HG02623 (cell line): ENCODE measurements around the gene TUBD1.
"Not testable (repeated sequence)": the region's sequence is repeated elsewhere in the genome, so short reads cannot be mapped to it uniquely, and the experiment has no call there.

Experiments used
- ATAC-seq: cut with Tn5 transposase; IDR thresholded peaks from one replicate; pipeline ENCODE4 v1.9.1; 2021; ENCODE audit warnings: moderate library complexity; ENCODE audit not compliant: unreplicated experiment

TUBD1 gene

DNA sequence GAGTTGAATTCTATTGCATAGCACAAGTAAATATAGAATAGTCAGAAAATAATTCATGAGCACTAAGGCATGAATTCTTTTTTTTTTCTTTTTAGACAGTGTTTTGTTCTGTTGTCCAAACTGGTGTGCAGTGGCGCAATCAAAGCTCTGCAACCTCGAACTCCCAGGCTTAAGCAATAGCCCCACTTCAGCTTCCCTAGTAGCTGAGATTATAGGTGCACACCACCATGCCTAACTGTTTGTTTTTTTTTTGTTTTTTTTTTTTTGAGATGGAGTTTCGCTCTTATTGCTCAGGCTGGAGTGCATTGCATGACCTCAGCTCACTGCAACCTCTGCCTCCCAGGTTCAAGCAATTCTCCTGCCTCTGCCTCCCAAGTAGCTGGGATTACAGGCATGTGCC is 16.6 kb downstream of the TUBD1 start:
- no peak for ATAC-seq

DNA sequence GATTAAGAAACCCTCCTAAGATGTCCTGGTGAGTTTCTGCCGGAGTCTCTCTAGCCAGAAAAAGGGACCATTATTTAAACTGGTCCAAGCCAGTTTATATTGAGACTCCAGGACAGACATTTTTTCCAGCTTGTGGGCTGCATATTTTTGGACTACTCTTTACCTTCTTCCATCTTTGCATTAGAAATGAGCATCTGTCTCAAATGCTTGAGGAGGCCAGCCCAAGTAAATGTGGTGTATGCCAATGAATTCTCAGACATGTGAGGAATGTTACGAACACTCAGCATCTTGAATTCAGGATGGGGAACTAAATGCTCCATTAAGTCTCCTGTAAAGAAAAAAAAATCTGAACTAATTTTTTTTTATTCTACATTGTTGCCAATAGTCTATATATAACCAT is 18.4 kb downstream of the TUBD1 start:
- ATAC-seq = no peak

DNA sequence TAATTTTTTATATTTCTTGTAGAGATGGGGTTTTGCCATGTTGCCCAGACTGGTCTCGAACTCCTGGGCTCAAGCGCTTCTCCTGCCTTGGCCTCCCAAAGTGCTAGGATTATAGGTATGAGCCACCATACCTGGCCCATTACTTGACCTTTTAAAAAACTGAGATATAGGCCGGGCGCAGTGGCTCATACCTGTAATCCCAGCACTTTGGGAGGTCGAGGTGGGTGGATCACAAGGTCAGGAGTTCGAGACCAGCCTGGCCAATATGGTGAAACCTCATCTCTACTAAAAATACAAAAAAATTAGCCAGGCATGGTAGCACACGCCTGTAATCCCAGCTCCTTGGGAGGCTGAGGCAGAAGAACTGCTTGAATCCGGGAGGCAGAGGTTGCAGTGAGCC is 19.3 kb downstream of the TUBD1 start:
- ATAC-seq = not testable (repeated sequence)

DNA sequence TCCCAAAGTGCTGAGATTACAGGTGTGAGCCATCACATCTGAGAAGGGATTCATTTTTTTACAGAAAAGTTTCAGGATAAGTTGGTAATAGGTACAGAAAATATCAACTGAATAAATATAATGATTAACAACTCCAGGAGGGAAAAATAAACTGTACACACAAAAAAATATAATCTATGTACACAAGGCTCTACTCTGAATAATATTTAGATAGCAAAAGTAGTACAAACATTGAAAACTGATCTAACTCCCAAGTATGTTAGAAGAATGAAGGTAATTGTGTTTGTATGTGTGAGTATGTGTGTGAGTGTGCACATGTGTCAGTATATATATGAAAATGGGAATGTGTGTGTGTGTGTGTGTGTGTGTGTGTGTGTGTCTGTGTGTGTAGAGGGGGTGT is 20.4 kb downstream of the TUBD1 start:
- ATAC-seq = no peak

DNA sequence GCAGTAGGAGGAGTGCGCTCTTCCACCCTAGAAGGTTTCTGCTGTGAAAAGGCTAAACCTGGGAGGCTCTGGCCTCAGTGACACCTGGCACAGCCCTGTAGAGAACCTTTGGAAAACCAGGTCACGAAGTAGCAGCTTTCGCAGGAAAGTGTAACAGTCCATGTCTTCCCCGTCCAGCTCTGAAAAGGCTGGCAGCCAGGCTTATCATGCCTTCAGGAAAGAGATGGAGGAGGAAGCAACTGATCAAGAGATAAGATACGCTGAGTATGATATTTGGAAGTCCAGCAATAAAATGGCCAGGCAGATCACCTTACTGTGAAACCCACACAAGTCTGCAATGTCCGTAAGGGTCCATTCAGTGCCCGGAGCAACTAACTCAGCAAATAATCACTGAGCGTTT is 22.3 kb downstream of the TUBD1 start:
- no peak for ATAC-seq

DNA sequence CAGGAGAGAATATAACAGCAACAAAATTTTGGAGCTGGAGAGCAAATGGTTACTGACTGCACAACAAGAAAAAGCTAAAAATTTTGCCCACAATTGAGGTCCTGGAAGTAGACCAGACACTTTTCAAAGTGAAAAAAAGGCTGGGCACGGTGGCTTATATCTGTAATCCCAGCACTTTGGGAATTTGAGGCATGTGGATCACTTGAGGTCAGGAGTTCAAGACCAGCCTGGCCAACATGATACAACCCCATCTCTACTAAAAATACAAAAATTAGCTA is 22.9 kb downstream of the TUBD1 start:
- ATAC-seq = no peak

DNA sequence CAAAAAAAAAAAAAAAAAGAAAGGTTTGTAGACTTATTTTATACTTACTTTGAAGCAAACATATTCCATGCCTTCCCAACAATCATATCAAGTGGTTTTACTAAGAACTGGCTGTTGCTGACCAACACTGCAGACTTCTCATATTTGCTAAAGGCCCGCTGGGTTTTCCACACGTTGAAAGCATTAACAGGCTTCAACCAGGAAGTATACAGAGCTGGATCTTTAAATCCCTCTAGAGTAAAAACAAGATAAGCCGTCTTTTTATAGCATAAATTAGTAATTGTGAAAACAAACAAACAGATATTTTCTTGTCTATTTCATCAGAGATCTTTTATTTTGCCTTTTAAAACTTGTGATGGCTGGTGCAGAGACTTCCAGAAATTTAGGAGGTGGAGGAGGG is 29.1 kb downstream of the TUBD1 start:
- ATAC-seq = no peak

DNA sequence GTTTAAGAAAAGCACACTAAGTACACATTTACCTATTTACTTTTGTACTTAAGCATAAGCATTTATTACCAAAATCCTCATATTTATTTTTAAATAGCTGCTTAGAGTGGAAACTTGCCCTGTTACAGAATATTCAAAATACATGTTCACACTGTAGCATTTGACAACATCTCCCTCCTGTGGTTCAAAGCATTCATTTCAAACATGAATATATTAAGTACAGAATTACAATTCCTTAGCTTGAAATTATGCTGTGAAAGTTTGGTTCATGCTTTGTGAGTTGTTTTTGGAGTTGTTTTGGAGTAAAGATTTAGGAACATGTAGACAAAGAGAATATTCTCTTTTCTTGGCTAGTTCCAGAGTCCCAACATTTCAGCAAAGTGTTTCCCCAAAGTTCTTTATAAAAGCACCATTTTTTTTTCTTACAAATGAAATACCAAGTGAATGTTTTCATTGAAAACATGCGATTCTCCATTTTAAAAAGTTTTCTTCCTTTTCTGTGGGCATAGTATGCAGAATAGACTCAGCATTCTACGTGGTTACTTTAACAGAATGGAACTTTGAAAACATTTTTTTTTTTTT is 33.2 kb downstream of the TUBD1 start:
- no peak for ATAC-seq

DNA sequence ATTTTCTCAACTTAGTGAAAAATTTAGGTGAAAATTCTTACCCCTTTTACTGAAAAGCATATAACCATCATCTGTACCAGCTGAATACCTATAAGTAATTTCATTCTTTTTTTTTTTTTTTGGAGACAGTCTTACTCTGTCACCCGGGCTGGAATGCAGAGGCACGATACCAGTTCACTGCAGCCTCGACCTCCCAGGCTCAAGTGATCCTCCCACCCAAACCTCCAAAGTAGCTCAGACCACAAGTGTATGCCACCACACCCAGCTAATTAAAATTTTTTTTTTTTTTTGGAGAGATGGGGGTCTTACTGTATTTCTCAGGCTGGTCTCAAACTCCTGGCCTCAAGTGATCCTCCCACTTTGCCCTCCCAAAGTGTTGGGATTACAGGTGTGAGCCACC is 33.8 kb downstream of the TUBD1 start:
- no peak for ATAC-seq

DNA sequence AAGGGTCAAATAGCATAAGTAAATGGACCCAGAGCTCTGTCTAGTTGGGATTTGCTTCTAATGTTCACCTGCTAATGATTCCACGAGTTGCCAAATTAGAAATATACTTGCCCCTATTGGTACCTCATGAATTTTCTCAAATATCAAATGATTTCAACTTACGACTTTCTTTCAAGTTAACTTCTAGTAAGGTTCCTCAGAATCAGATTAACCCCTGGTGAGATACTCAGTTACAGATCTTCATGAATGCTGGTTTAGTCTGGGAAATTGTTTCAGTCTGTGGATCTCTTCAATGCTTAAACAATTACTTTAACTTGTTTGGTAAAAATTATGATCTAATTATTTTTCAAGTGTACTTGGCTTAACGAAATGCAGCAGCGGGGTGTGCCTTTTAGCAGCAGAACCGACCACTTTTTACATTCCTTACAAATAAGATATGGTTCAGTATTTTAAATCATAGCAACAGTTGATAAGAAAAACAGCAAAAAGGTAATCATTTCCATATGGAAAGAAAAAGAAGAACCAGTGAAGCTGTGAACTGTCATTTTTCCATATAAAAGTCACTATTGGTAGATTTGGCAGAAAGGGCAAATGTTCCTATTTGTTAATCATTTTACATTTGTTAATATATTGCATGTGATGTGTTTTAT is 34.5 kb downstream of the TUBD1 start:
- no peak for ATAC-seq

DNA sequence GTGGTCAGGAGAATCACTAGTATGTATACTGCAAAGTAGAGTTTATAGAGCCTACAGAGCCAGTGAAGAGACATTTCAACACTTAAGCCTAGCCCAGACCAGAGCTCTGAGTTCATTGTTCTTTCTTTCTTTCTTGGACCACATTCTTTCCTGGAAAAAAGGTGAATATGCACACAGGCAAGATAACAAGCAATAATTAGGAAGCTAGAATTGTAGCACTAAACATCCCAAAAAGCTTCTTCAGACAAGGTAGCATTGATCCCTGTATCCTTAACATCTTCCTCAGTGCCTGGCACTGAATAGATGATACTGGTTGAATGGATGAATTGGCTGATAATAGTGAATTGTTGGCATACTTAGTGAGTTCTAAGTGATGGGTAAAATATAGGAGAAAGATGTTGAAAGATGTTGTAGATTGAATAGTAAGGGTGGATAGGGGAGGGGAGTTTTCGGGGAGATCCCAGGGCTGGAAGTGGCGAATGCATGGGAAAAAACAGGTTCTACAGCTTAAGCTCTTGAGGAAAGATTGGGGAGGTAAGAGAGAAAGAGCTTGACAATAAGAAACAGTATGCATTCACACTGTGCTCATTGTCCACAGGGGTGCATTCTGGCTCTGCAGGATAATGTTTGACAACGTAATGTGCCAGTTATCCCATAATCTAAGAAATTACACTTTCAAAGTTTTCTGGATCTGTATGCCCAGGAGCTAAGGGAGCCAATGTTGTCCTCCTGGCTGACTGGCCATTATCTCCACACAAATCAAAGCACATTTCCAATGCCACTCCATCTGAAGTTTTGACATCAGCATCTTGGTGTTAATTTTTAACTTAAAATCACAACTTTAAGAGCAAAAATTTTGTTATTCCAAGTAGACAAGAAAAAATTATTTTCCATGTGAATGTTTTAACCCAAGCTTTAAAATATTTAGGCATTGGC is 35.6 kb downstream of the TUBD1 start:
- no peak for ATAC-seq

DNA sequence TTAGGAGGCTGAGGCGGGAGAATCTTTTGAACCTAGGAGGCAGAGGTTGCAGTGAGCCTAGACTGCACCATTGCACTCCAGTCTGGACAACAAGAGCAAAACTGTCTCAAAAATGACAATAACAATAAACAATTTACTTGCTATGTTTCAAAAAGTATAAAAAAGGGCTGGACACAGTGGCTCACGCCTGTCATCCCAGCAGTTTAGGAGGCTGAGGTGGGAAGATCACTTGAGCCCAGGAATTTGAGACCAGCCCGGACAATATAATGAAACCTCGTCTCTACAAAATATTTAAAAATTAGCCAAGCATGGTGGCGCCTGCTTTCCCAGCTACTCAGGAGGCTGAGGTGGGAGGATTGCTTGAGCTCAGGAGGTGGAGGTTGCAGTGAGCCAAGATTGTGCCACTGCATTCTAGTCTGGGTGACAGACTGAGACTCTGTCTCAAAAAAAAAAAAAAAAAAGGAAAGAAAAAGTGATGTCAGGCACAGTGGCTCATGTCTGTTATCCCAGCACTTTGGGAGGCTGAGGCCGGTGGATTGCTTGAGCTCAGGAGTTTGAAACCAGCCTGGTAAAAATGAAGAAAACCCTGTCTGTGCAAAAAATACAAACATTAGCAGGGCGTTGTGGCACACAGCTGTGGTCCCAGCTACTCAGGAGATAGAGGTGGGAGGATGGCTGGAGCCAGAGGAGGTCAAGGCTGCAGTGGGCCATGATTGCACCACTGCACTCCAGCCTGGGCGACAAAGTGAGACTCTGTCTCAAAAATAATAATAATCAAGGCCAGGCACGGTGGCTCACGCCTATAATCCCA is 38.6 kb downstream of the TUBD1 start:
- ATAC-seq = not testable (repeated sequence)

DNA sequence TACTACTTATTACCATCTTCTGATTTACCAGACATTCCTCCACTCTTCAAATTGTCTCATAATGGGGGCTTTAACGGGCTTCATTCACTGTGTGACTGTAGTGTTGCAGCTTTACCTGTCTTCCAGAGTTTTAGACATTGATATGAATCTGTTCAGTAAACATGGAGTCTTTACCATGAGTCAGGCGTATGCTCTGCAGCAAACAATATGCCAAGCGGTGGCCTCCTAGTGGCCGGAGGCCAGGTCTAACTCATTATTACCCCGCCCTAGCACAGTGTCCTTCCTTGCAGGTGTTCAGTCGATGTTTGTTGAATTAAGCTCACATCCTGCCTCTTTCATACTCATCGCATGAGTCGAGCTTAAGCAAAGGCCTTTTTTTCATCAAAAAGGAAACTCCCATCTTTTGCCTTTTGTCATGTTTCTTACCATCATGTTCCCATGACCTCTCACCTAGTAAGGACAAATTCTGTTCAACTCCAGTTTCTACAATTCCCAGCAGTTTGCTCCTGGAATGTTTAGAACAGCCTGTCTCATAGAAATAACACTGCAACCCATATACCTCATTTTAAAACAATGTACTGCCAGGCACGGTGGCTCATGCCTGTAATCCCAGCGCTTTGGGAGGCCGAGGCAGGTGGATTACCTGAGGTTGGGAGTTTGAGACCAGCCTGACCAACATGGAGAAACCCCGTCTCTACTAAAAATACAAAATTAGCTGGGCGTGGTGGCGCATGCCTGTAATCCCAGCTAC is 39.4 kb downstream of the TUBD1 start:
- ATAC-seq = no peak

DNA sequence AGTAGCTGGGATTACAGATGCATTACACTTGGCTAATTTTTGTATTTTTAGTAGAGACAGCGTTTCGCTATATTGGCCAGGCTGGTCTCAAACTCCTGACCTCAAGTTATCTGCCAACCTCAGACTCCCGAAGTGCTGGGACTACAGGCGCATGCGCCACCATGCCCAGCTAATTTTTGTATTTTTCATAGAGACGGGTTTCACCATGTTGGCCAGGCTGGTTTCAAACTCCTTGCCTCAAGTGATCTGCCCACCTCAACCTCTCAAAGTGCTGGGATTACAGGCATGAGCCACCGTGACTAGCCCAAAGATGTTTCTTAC is 39.9 kb downstream of the TUBD1 start:
- ATAC-seq = not testable (repeated sequence)

DNA sequence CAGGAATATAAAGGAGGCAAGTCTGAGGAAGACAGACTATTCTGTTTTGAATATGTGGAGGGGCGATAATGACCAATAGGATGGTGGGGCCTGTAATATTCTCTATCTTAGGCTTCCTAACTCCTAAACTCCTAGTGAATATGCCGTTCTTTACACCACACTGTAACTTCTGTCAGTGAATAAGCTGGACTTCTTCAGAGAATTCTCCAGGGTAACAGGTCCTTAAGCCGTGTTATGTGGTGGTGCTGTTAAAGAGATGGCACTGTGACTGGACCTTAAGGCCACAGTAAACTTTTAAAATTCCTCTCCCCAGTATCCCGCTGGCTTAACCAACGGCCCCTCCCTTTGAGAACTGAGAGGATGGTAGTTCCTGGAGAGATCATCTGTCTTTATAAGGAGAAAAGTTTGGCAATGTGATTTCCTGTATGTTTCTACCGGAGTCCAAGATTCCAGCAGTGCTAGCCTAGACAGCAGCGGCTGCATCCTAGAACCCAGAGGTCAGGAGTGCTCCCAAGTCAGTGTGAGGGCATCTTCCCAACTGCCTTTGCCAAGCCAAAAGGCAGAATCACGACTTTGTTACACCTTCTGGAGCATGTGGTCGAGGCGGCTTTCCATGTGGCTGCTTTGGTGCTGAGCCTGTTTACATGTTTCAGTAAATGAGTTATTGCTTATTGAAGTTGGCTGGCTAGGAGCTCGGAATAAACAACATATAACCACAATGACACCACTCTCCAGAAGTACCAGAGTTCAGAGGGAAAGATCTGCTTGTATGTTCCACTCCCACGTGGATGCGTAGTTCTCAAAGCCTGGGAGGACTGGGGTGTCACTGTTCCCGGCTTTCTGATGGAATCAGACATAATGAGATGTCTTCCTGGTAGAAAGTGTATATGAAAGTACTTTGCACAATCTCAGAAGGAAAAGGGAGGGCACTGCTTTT is 41.0 kb downstream of the TUBD1 start:
- no peak for ATAC-seq

DNA sequence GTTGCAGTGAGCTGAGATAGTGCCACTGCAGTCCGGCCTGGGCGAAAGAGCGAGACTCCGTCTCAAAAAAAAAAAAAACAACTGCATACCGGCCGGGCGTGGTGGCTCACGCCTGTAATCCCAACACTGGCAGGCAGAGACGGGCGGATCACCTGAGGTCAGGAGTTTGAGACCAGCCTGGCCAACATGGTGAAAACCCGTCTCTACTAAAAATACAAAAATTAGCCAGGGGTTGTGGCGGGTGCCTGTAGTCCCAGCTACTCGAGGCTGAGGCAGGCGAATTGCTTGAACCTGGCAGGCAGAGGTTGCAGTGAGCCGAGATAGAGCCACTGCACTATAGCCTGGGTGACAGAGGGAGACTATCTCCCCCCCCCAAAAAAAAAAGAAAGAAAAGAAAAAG is 42.4 kb downstream of the TUBD1 start:
- not testable (repeated sequence) for ATAC-seq

DNA sequence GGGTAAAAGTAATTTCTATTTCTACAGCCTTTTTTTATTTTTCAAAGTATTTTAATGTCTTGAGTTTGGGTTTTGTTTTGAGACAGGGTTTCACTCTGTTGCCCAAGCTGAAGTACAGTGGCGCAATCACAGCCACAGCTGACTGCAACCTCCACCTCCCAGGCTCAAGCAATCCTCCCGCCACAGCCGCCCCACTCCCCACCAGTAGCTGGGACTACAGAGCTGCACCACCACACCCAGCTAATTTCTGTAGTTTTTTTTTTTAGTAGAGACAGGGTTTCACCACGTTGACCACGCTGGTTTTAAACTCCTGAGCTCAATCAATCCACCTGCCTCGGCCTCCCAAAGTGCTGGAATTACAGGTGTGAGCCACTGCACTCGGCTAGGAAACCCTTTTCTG is 44.0 kb downstream of the TUBD1 start:
- ATAC-seq = peak; percentile 45

DNA sequence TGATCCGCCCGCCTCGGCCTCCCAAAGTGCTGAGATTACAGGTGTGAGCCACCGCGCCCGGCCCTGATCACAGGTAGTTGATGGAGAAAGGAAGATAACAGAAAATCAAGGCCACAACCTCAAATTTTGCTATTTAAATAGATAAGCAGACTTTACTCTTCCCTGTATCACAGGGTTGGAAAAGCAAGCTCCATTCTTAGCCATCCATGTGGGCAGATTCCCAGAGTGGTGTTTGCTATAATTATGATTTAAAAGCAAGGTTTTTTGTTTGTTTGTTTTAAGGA is 44.4 kb downstream of the TUBD1 start:
- no peak for ATAC-seq

DNA sequence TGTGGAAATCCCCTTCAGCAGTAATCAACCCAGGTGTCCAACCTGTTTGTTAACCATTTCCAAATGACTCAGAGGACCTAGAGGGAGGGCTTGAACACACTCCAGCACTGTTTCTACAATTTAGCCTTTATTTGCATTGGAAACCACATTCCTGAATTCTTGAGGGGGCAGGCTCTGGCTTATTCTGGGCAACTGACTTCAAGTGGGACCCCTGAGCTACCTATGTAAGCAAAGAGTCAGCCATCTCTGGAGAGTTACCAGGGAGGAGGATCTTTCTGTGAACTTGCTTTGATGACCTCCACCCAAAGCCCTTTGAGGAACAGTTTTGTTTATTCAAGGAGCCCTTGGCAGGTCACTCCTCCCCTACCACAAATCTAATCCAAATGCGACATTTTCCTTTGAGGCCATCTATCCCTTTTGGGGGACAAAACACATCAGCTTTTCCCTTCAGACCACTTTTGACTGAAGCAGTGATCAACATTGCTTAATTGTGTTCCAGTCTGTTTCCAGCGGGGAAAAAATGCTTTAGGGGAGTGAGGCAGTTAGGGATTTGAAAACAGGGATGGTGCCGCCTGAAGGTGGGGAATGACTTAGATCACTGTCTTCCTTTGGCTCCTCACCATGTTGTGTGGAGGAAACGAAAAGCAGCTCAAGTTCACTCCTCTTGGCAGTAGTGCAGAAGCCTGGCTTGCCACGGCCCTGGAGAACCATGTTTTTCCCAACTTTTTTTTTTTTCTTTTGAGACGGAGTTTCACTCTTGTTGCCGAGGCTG is 46.2 kb downstream of the TUBD1 start:
- peak; percentile 47 for ATAC-seq
